Ramos (cell line): ENCODE results near the gene SEBOX.

ENCODE experiments used
- in situ Hi-C: fragments of 300-500 bp; cut with MboI; formaldehyde crosslinking; loops from one replicate; pipeline ENCODE4 v1.14.3; 2022; ENCODE audit warnings: low sequenced_read_pairs; ENCODE audit not compliant: unreplicated experiment

The SEBOX gene

DNA sequence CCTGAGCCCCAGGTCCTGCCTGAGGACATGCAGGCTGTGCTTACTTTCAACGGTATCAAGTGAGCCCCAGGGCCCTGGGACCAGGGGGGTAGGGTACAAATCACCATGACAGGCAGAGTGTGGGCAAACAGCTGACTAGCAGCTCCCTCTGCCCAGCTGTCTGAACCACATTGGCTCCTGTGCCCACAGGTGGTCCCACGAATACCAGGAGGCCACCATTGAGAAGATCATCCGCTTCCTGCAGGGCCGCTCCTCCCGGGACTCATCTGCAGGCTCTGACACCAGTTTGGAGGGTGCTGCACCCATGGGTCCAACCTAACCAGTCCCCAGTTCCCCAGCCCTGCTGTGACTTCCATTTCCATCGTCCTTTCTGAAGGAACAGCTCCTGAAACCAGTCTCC lies 31.0 kb upstream of the SEBOX start:
- in situ Hi-C loops: loop anchor here (25.0 kb wide), 1 partner anchor 484 kb away; no protein-coding TSS in a partner anchor

DNA sequence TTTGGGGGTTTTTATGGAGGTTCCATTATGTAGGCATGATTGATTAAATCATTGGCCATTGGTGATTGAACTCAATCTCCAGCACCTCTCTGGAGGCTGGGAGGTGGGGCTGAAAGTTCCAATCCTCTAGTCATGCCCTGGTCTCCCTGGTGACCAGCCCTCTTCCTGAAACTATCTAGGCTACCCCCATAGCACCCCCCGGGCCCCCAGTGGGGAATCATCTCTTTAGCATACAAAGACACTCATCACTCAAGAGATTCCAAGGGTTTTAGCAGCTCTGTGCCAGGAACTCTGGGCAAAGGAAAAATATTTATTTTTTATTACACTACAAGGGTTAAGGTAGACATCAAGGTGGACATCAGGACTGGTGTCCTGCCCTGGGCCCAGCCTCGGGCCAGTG lies 30.4 kb upstream of the SEBOX start:
- in situ Hi-C loops: loop anchor here (25.0 kb wide), 1 partner anchor 483 kb away; no protein-coding TSS in a partner anchor

DNA sequence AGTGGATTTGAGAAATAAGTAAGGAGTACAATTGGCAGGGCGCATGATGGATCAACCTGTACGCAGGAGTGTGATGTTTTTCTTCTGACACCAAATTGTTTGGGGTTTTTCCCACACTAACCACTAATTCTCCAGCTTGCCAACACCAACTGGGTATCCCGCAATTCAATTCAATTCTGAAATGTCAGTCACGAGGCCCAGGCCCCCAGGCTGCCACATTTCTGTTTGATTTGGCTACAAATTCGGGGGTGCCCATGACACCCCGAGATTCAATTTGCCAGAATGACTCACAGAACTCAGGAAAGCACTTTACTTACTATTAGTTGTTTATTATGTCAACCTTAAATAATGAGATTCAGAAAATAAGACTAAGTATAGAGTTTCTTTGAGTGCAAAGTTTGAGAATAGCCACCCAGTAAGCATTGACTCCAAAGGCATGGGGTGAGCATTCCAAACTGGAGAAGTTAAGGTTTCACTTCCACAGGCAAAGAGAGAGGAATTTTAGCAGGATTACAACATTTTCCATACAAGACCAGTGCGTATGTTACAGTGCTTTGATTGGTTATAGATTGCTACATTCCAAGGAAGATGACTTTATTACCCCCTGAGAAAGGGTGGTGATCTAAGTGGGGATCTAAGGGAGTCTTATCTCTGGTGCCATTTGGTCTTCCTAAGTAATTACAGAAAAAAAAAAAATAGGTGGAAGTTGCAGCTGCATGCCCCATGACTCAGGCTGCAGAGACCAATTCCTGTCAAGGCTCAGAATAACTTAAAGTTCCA lies 29.5 kb upstream of the SEBOX start:
- in situ Hi-C loops: loop anchor here (25.0 kb wide), 1 partner anchor 482 kb away; no protein-coding TSS in a partner anchor

DNA sequence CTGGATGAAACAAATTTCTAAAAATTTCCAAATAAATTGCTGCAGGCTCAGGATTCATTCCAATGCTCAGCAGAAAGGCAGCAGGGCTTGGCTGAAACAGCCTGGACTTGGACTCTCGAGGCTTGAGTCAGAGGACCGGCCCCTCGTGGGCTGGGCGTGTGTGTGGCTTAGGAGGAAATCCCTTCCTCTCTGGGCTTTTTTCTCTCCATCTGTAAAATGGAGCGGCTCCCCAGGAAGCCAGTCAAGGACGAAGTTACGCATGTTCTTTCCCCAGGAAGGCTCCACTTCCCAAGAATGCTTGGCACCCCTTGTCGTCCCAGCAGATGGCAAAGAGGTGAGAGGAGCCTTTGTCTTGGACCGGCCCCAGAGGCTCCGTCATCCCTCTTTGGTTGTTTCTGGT lies 27.5 kb upstream of the SEBOX start:
- in situ Hi-C loops: loop anchor here (25.0 kb wide), 1 partner anchor 480 kb away; no protein-coding TSS in a partner anchor

DNA sequence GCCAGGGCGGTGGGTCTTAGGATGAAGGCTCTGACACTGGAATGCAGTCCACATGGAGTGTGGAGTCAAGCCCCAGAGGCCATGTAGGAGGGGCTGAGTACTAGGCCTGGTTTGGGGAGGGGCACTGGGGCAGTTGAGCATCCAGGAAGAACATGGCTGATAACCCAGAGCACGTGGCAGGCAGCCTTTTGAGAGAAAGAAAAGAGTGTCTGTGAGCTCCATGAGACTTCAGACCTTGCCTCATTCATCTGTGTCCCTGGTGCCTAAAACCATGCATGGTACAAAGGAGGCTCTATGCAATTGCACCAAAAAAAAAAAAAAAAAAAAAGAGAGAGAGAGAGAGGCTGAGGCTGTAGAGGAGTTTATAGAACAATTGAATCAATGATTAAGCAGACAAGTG lies 26.4 kb upstream of the SEBOX start:
- in situ Hi-C loops: loop anchor here (25.0 kb wide), 1 partner anchor 479 kb away; no protein-coding TSS in a partner anchor

DNA sequence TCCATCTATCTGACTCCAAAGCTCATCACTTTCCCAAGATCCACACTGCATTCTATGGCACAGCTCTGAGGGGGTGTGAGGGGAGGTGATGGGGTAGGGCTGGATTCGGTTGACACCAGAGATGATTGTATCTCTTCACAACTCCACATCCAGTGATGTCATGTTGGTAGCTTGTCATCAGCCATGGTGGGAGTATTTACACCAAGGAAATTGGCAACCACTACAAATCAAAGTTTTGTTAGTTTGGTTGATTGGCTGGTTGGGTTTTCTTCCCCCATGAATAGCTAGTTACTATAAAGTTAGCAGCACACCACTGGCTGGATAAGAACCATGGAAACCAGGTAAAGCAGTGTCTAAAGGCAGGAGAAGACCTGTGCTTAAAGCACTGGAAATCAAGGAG lies 26.0 kb upstream of the SEBOX start:
- in situ Hi-C loops: loop anchor here (25.0 kb wide), 1 partner anchor 479 kb away; no protein-coding TSS in a partner anchor

DNA sequence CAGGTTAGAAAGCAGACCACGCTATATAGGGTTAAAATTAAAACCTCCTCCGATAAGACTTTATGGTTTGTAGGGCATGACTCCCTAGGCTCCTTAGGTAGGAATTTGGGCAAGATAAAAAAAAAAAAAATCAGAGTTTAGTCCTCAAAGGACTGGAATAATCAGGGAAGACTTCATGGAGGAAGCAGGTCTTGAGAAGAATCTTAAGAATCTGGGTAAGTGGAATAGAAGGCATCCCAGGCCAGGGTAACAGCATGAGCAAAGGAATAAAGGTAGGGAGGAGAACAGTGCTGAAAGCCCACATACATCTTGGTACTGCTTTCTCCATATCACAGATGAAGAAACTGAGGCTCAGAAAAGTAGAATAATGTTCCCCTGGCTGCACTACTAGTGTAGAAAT lies 25.6 kb upstream of the SEBOX start:
- in situ Hi-C loops: loop anchor here (25.0 kb wide), 1 partner anchor 478 kb away; no protein-coding TSS in a partner anchor

DNA sequence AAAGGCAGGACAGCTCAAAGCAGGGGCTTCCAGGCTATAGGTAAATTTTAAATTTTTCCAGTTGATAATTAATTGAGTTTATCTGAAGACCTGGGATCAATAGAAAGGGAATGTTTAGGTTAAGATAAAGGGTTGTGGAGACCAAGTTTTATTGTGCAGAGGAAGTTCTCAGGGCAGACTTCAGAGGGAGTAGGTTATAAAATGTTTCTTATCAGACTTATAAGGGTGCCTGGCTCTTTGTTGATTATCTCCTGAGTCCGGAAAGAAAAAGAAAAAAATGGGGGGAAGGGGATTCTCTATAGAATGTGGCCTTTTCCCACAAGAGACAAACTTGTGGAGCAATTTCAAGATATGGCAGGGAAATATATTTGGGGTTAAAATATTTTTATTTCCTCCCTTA lies 25.1 kb upstream of the SEBOX start:
- in situ Hi-C loops: loop anchor here (25.0 kb wide), 1 partner anchor 478 kb away; no protein-coding TSS in a partner anchor

DNA sequence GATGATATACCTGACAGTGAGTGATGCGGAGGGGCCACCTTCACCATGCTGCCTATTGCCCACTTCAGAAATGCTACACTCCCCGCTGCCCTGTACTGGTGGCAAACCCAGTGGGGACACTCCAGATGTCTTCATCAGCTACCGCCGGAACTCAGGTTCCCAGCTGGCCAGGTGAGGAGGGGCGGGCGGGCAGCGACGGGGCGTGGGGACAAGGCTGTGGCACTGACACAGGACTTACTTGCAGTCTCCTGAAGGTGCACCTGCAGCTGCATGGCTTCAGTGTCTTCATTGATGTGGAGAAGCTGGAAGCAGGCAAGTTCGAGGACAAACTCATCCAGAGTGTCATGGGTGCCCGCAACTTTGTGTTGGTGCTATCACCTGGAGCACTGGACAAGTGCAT lies 23.1 kb upstream of the SEBOX start:
- in situ Hi-C loops: loop anchor here (25.0 kb wide), 1 partner anchor 476 kb away; no protein-coding TSS in a partner anchor

DNA sequence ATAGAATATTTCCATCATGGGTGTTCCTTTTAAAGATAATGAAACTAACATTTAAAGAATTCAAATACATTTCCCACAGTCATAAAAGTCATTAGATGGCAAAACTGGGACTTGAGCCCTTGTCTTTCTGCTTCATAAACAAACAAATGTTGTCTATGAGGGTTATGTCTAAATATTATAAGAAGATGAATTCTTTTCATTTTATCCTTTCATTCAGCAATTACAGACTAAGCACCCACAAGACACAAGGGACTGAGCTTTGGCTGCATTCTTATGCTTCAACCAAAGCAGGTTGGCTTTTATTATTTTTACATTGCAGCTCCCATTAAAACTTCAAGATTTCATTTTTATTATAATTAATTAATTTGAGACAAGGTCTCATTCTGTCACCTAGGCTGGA lies 21.4 kb upstream of the SEBOX start:
- in situ Hi-C loops: loop anchor here (25.0 kb wide), 1 partner anchor 474 kb away; no protein-coding TSS in a partner anchor

DNA sequence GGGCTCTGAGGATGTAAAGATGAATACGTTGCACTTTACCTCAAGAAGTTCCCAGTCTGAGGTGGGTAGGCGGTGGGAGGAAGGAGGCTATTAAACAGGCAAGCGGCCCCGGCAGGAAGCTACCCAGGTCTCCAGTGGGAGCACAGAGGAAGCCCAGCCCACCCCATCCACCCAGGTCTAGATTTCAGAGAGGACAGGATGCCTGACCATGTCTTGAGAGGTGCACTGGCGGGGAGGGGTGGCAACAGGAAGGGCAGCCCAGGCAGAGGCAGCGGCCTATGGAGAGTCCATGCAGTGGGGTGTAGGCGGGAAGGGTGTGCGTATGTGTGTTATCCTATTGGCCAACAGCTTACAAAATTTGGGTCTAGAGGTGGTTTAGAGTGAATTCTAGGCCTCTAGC lies 20.4 kb upstream of the SEBOX start:
- in situ Hi-C loops: loop anchor here (25.0 kb wide), 1 partner anchor 473 kb away; no protein-coding TSS in a partner anchor

DNA sequence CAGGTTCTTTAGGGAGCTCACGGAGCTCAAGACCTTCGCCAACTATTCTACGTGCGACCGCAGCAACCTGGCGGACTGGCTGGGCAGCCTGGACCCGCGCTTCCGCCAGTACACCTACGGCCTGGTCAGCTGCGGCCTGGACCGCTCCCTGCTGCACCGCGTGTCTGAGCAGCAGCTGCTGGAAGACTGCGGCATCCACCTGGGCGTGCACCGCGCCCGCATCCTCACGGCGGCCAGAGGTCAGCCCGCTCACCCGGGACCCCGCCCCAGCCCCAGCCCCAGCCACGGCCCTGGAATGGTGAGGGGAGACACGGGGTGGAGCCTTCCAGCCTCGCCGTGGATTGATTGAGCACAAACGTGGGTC lies 20.0 kb upstream of the SEBOX start:
- in situ Hi-C loops: loop anchor here (25.0 kb wide), 1 partner anchor 473 kb away; no protein-coding TSS in a partner anchor

DNA sequence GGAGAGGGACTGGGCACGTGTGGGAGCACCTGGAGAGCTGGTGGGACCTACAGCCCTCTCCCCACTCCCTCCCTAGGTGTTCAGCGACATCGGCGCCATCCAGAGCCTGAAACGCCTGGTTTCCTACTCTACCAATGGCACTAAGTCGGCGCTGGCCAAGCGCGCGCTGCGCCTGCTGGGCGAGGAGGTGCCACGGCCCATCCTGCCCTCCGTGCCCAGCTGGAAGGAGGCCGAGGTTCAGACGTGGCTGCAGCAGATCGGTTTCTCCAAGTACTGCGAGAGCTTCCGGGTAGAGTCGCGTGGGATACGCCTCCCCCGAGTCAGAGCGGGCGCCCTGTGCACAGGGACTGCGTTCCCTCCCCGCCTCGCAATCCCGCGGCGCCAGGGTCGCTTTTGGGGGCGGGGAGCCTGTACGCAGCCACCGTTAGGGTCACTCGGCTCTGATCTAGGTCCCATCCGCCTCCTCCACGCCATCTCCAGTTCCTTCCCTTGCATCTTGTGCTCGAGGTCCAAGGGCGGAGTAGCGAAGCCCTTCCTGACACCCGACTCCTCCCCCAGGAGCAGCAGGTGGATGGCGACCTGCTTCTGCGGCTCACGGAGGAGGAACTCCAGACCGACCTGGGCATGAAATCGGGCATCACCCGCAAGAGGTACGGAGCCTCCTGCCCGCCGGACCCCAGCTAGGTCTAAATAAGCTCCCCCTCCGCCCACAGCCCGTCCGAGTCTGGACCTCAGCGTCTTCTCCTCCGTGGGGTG lies 19.5 kb upstream of the SEBOX start:
- in situ Hi-C loops: loop anchor here (25.0 kb wide), 1 partner anchor 472 kb away; no protein-coding TSS in a partner anchor

DNA sequence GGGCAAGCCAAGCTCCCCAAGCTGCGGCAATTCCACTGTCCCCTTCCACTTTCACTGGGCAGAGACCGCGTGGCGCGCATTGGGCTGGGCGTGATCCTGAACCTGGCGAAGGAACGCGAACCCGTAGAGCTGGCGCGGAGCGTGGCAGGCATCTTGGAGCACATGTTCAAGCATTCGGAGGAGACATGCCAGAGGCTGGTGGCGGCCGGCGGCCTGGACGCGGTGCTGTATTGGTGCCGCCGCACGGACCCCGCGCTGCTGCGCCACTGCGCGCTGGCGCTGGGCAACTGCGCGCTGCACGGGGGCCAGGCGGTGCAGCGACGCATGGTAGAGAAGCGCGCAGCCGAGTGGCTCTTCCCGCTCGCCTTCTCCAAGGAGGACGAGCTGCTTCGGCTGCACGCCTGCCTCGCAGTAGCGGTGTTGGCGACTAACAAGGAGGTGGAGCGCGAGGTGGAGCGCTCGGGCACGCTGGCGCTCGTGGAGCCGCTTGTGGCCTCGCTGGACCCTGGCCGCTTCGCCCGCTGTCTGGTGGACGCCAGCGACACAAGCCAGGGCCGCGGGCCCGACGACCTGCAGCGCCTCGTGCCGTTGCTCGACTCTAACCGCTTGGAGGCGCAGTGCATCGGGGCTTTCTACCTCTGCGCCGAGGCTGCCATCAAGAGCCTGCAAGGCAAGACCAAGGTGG lies 16.3 kb upstream of the SEBOX start:
- in situ Hi-C loops: loop anchor here (25.0 kb wide), 1 partner anchor 469 kb away; no protein-coding TSS in a partner anchor

DNA sequence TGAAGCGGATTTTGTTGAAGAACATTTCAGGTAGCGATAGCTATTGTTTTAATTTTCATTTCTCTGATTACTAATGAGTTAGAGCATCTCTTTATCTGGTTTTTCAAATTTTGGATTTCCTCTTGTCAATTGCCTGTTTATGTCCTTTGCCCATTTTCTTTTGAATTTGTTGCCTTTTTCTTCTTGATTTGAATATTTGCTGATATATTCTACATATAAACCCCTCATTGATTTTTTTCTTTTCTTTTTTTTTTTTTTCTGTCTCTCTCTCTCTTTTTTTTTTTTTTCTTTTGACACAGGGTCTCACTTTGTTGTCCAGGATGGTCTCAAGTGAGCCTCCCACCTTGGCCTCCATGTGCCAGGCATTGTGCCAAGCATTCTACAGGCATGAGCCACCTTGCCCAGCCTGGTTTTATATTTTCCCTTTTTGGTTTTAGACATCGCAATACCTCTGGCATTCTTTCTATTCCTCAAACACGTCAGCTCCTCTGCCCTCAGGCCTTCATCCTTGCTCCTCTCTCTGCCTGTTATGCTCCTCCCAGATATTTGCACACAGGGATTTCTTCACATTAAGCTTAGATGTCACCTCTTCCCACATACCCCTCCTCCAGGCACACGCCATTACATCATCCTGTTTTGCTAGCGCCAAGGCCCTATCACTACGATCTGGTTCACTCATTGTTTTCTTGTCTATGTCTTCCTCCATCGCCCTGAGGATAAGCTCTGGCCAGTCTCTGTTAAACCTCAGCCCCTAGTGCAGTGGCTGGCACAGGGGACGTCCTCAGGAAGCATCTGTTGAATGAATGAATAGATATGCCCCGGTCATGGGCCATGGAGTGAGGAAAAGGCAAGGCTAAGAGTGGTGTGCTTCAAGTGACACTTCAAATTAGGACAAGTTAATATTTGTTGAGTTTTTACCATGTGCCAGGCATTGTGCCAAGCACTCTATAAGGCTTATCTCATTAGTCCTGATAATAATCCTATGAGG lies 15.1 kb upstream of the SEBOX start:
- in situ Hi-C loops: loop anchor here (25.0 kb wide), 1 partner anchor 468 kb away; no protein-coding TSS in a partner anchor

DNA sequence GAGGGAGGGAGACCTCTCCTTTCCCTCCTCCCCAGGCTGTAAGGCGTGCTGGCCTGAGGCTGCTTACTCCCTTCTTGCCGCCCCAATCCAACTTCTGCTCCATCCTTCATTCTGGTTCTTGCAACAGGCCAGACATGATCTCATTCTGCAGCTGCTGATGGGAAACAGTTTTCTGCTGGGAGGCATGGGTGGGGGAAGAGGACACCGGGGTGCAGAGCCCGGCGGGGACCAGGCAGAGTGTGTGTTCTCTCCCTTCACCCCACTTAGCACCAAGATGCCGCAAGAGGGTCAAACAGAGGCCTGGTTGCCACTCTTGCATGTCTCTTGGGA lies 7.9 kb upstream of the SEBOX start:
- in situ Hi-C loops: loop anchor here (25.0 kb wide), 3 partner anchors 111 to 1061 kb away; no protein-coding TSS in a partner anchor

DNA sequence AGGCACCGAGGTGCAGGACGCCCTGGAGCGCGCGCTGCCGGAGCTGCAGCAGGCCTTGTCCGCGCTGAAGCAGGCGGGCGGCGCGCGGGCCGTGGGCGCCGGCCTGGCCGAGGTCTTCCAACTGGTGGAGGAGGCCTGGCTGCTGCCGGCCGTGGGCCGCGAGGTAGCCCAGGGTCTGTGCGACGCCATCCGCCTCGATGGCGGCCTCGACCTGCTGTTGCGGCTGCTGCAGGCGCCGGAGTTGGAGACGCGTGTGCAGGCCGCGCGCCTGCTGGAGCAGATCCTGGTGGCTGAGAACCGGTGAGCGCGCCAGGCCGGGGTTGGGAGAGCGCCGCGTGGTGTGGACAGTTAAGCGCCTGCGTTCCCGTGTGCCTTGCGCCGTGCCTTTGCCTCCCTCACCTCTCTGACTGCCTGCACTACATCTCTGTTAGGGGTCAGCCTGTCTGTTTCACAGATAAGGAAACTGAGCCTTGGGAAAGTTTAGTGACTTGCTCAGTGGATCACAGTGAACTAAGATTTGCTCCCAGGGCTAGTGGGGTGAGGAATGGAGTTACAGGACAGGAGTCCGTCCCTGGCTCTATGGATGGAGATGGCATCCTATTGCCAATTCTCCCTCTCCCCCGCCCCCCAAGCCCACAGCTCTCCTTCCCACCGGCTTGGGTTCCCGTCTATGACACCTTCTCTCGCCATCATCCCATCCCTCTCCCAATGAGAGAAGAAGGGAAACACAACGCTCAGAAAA lies 7.4 kb upstream of the SEBOX start:
- in situ Hi-C loops: loop anchor here (25.0 kb wide), 3 partner anchors 110 to 1060 kb away; no protein-coding TSS in a partner anchor
